ENCODE data around the gene MAN1C1.

DNA sequence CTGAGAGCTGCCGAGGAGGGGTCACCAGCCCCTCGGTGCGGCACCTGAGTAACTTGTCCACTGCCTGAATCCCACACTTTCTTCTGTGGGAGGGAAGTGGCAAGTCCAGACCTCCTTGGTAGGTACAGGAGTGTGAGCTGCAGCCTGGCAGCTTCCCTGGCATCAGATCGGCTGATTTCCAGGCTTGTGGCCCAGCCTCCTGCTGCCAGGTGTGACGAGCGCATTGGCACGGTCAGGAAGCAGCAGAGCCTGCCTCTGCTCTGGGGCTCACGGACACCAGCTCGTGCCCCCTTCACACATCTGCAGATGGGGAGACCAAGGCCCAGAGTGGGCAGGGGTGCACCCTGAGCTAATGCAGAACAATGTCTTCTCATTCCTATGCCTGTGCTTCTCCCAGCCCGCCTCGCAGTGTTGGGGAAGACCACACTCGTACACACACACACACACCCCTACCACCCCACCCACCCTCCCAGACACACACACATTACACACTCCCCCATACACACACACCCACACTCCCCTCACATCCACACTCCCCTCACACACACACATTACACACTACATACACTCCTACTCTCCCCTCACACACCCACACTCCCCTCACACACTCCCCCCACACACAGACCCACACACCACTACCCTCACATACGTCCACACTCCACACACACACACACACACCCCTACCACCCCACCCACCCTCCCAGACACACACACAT lies 150.3 kb downstream of the MAN1C1 start:
- TF ChIP-seq POLR2A (IDR thresholded peaks at IDR 0.05; ENCODE audit: low read depth, low read length), result no peak
- no peak for TF ChIP-seq CHD1 (IDR thresholded peaks at IDR 0.05; ENCODE audit: low read depth, low read length)
- TF ChIP-seq ZNF274 (IDR thresholded peaks at IDR 0.05; ENCODE audit: insufficient read depth, insufficient read length), result no peak
- TF ChIP-seq MYC (IDR thresholded peaks at IDR 0.05; ENCODE audit: insufficient read depth, insufficient read length, insufficient replicate concordance, low read length, severe bottlenecking), result no peak
- no peak for TF ChIP-seq ZBTB40 (IDR thresholded peaks at IDR 0.05; ENCODE audit: borderline replicate concordance)

Data from GM12878 (cell line).